Fibroblast of lung (primary cell): ENCODE results near the gene DAPK1.

Experiments
- CTCF ChIP-seq, 2 donors: IDR thresholded peaks in 1 of 2; conservative IDR thresholded peaks in 1 of 2; 1 replicate in 1 of 2; 2 replicates in 1 of 2; pipeline ENCODE4 v1.5.1; 2011 to 2012; ENCODE audit warnings: low read length in 2 of 2, control low read depth in 1 of 2, inconsistent platforms in 1 of 2, low read depth in 1 of 2, mild to moderate bottlenecking in 1 of 2
- EZH2 ChIP-seq: IDR thresholded peaks from 2 replicates; pipeline ENCODE4 v1.5.1; 2012; ENCODE audit warnings: low read length, control low read depth, mild to moderate bottlenecking; ENCODE audit errors: missing control alignments

GRCh38 chr9:87597710-87598443, 100.2 kb downstream of the DAPK1 start:
- TF ChIP-seq CTCF (conservative IDR thresholded peaks at IDR 0.05 in 1 of 2, IDR thresholded peaks at IDR 0.05 in 1 of 2; ENCODE audit: low read depth in 1 of 2, low read length in 2 of 2) (no peak), EZH2 (no peak)
